Measurements from ENCODE around the gene ARAP1. TPM values are rescaled to one million over a fixed set of nuclear protein-coding genes. Genes with fewer than 3 reads are reported as not detected.

The ARAP1 gene
- total RNA-seq, 2 experiments from 2014 or later, result 77.7 to 91.5 TPM

GRCh38 chr11:72779495-72780128 is 27.4 kb upstream of the ARAP1 start:
- DNase-seq (no peak), ATAC-seq (no peak)
- H3K9me3 Mint-ChIP-seq, result no peaks in the 10 kb centered on the region
- H3K27me3 Mint-ChIP-seq, result no peaks in the 10 kb centered on the region
- H3K36me3 Mint-ChIP-seq (ENCODE audit: low read depth), result no peaks in the 10 kb centered on the region
- TF ChIP-seq CTCF (IDR thresholded peaks at IDR 0.05), result no peak
- ChIA-PET POLR2A (interaction anchor here (1.2 kb wide), 1 partner anchor 15 kb away, joined by 3 read pairs; no protein-coding TSS in a partner anchor), CTCF (interaction anchor here (0.9 to 4.0 kb wide), 3 partner anchors 8 to 55 kb away, joined by 4 to 14 read pairs (median 4); no protein-coding TSS in a partner anchor)
- intact Hi-C loops (cut with micrococcal nuclease), result no loop called here
- H3K4me3 Mint-ChIP-seq, result peak overlapping the region; percentile 0
- H3K4me1 Mint-ChIP-seq (ENCODE audit: low read depth), result peaks cover 17% of the 10 kb centered on the region
- H3K27ac Mint-ChIP-seq, result no peak overlapping the region

- H3K36me3 Mint-ChIP-seq (ENCODE audit: low read depth), result no peaks in the 10 kb centered on the region
- DNase-seq (no peak), ATAC-seq (no peak)
- intact Hi-C loops (cut with micrococcal nuclease), result no loop called here
- ChIA-PET CTCF (interaction anchor here (0.9 to 4.0 kb wide), 3 partner anchors 8 to 54 kb away, joined by 4 to 14 read pairs (median 4); no protein-coding TSS in a partner anchor), POLR2A (interaction anchor here (0.6 to 1.2 kb wide), 3 partner anchors 16 to 216 kb away, joined by 3 read pairs; no protein-coding TSS in a partner anchor)
- H3K4me1 Mint-ChIP-seq (ENCODE audit: low read depth), result peaks cover 17% of the 10 kb centered on the region
- H3K27ac Mint-ChIP-seq, result no peak overlapping the region
- no peak for TF ChIP-seq CTCF (IDR thresholded peaks at IDR 0.05)
- no peaks in the 10 kb centered on the region for H3K9me3 Mint-ChIP-seq
- no peak overlapping the region for H3K4me3 Mint-ChIP-seq
- H3K27me3 Mint-ChIP-seq, result no peaks in the 10 kb centered on the region
These were observed 26.6 kb upstream of the ARAP1 start for GRCh38 chr11:72778535-72779494.

GRCh38 chr11:72777755-72778278 is 25.6 kb upstream of the ARAP1 start:
- TF ChIP-seq CTCF (IDR thresholded peaks at IDR 0.05), result no peak
- no peaks in the 10 kb centered on the region for H3K9me3 Mint-ChIP-seq
- no peaks in the 10 kb centered on the region for H3K36me3 Mint-ChIP-seq (ENCODE audit: low read depth)
- no peak overlapping the region for H3K27ac Mint-ChIP-seq
- DNase-seq, result no peak
- ChIA-PET POLR2A (no interaction called here), CTCF (interaction anchor here (4.0 kb wide), 1 partner anchor 53 kb away, joined by 14 read pairs; no protein-coding TSS in a partner anchor)
- intact Hi-C loops (cut with micrococcal nuclease), result no loop called here
- H3K4me1 Mint-ChIP-seq (ENCODE audit: low read depth), result peaks cover 15% of the 10 kb centered on the region
- no peaks in the 10 kb centered on the region for H3K27me3 Mint-ChIP-seq
- ATAC-seq, result no peak
- no peak overlapping the region for H3K4me3 Mint-ChIP-seq

GRCh38 chr11:72776844-72777754 is 24.9 kb upstream of the ARAP1 start:
- ChIA-PET POLR2A (no interaction called here), CTCF (interaction anchor here (4.0 kb wide), 1 partner anchor 52 kb away, joined by 14 read pairs; no protein-coding TSS in a partner anchor)
- ATAC-seq (no peak), DNase-seq (no peak)
- Mint-ChIP-seq H3K36me3 (ENCODE audit: low read depth) (no peaks in the 10 kb centered on the region), H3K27me3 (no peaks in the 10 kb centered on the region), H3K9me3 (no peaks in the 10 kb centered on the region), H3K4me1 (ENCODE audit: low read depth) (peaks cover 8% of the 10 kb centered on the region), H3K27ac (no peak overlapping the region), H3K4me3 (no peak overlapping the region)
- TF ChIP-seq CTCF (IDR thresholded peaks at IDR 0.05), result no peak
- intact Hi-C loops (cut with micrococcal nuclease), result no loop called here

Data from activated CD8-positive, alpha-beta T cell treated with anti-CD3 and anti-CD28 coated beads for 36 hours (primary cell).